Nephron progenitor cell (in vitro differentiated cells): ENCODE results near the gene INO80B.

Experiments
- DNase-seq: peaks from one replicate; pipeline ENCODE4 v3.0.0; 2021
- H3K27ac Mint-ChIP-seq: 2 replicates; pipeline ENCODE4 v1.8.0; 2021; ENCODE audit warnings: mild to moderate bottlenecking, moderate library complexity, mixed read lengths
- H3K27me3 Mint-ChIP-seq: 2 replicates; pipeline ENCODE4 v1.8.0; 2021; ENCODE audit warnings: mild to moderate bottlenecking, low read depth, mixed read lengths; ENCODE audit not compliant: poor library complexity
- H3K36me3 Mint-ChIP-seq: 2 replicates; pipeline ENCODE4 v1.8.0; 2021; ENCODE audit warnings: low read depth, mixed read lengths
- H3K4me1 Mint-ChIP-seq: 2 replicates; pipeline ENCODE4 v1.8.0; 2021; ENCODE audit warnings: mixed read lengths
- H3K4me3 Mint-ChIP-seq: 2 replicates; pipeline ENCODE4 v1.8.0; 2021; ENCODE audit warnings: mild to moderate bottlenecking, moderate library complexity, mixed read lengths
- H3K9me3 Mint-ChIP-seq: 2 replicates; pipeline ENCODE4 v1.8.0; 2021; ENCODE audit warnings: mild to moderate bottlenecking, moderate library complexity, mixed read lengths
- CTCF ChIP-seq: fragments of 200-600 bp; sonication (generic); IDR thresholded peaks from 2 replicates; pipeline ENCODE4 v1.5.0; 2021; ENCODE audit warnings: antibody characterized with exemption

Gene INO80B

GRCh38 chr2:74448771-74449170, 6.1 kb upstream of the INO80B start:
- no peak for DNase-seq
- Mint-ChIP-seq H3K36me3 (no peaks in the 10 kb centered on the region), H3K4me3 (no peak overlapping the region), H3K4me1 (peaks cover 9% of the 10 kb centered on the region), H3K27ac (no peak overlapping the region), H3K9me3 (no peaks in the 10 kb centered on the region), H3K27me3 (peaks cover 49% of the 10 kb centered on the region)
- no peak for TF ChIP-seq CTCF

GRCh38 chr2:74450570-74451190, 4.2 kb upstream of the INO80B start:
- no peak for DNase-seq
- peaks cover 15% of the 10 kb centered on the region for H3K4me1 Mint-ChIP-seq
- no peak overlapping the region for H3K4me3 Mint-ChIP-seq
- H3K27me3 Mint-ChIP-seq = peaks cover 38% of the 10 kb centered on the region
- no peak overlapping the region for H3K27ac Mint-ChIP-seq
- no peaks in the 10 kb centered on the region for H3K9me3 Mint-ChIP-seq
- no peak for TF ChIP-seq CTCF
- no peaks in the 10 kb centered on the region for H3K36me3 Mint-ChIP-seq

- no peaks in the 10 kb centered on the region for H3K9me3 Mint-ChIP-seq
- no peak for TF ChIP-seq CTCF
- H3K27me3 Mint-ChIP-seq = peaks cover 2% of the 10 kb centered on the region
- no peak for DNase-seq
- H3K27ac Mint-ChIP-seq = peak overlapping the region; percentile 97
- H3K36me3 Mint-ChIP-seq = peaks cover 5% of the 10 kb centered on the region
- H3K4me3 Mint-ChIP-seq = peak overlapping the region; percentile 95
- H3K4me1 Mint-ChIP-seq = peaks cover 53% of the 10 kb centered on the region
Observed at GRCh38 chr2:74457129-74457548, 2.3 kb downstream of the INO80B start.

GRCh38 chr2:74457549-74458131, 2.8 kb downstream of the INO80B start:
- DNase-seq = peak; percentile 79
- Mint-ChIP-seq H3K27ac (peak overlapping the region; percentile 98), H3K27me3 (peaks cover 2% of the 10 kb centered on the region), H3K4me1 (peaks cover 53% of the 10 kb centered on the region), H3K36me3 (peaks cover 8% of the 10 kb centered on the region), H3K4me3 (peak overlapping the region; percentile 95), H3K9me3 (no peaks in the 10 kb centered on the region)
- no peak for TF ChIP-seq CTCF

- H3K27ac Mint-ChIP-seq = peak within 1 kb of the TSS; percentile 98
- no peaks in the 10 kb centered on the region for H3K27me3 Mint-ChIP-seq
- H3K4me3 Mint-ChIP-seq = peak within 1 kb of the TSS; percentile 95
- DNase-seq = peak; percentile 98
- no peaks in the 10 kb centered on the region for H3K9me3 Mint-ChIP-seq
- H3K4me1 Mint-ChIP-seq = peaks cover 60% of the 10 kb centered on the region
- no peak for TF ChIP-seq CTCF
- peaks cover 15% of the 10 kb centered on the region for H3K36me3 Mint-ChIP-seq
Observed at GRCh38 chr2:74458132-74458937, 3.4 kb downstream of the INO80B start, which contains the start of gene WBP1. TSS of gene WBP1 (plus strand) at chr2:74458438. CDS start at chr2:74458603, 165 bp downstream.
